GM21381 (cell line): ENCODE measurements around the gene TRPV4.

ENCODE experiments used
- ATAC-seq: cut with Tn5 transposase; IDR thresholded peaks from one replicate; pipeline ENCODE4 v1.9.1; 2021; ENCODE audit warnings: mild to moderate bottlenecking, moderate library complexity; ENCODE audit not compliant: unreplicated experiment

TRPV4 gene

GRCh38 chr12:109829667-109830066, 3.5 kb downstream of the TRPV4 start:
- ATAC-seq: no peak

- ATAC-seq: no peak
These were observed 4.3 kb downstream of the TRPV4 start for GRCh38 chr12:109828754-109829511.

GRCh38 chr12:109827566-109828550, 5.3 kb downstream of the TRPV4 start:
- no peak for ATAC-seq

GRCh38 chr12:109827080-109827479, 6.1 kb downstream of the TRPV4 start:
- no peak for ATAC-seq

- ATAC-seq: no peak
These were observed 8.5 kb downstream of the TRPV4 start for GRCh38 chr12:109824731-109825130.

GRCh38 chr12:109822951-109823411, 10.2 kb downstream of the TRPV4 start:
- no peak for ATAC-seq

GRCh38 chr12:109822416-109822815, 10.8 kb downstream of the TRPV4 start:
- no peak for ATAC-seq

GRCh38 chr12:109821968-109822367, 11.2 kb downstream of the TRPV4 start:
- ATAC-seq: no peak

GRCh38 chr12:109820816-109821381, 12.3 kb downstream of the TRPV4 start:
- ATAC-seq: no peak

- no peak for ATAC-seq
These were observed 14.2 kb downstream of the TRPV4 start for GRCh38 chr12:109818905-109819500.

- ATAC-seq: no peak
These were observed 14.9 kb downstream of the TRPV4 start for GRCh38 chr12:109818253-109818652.

- no peak for ATAC-seq
These were observed 15.5 kb downstream of the TRPV4 start for GRCh38 chr12:109817627-109818231.

GRCh38 chr12:109816870-109817269, 16.3 kb downstream of the TRPV4 start:
- ATAC-seq: no peak

GRCh38 chr12:109815757-109816617, 17.2 kb downstream of the TRPV4 start:
- ATAC-seq: no peak

- ATAC-seq: no peak
These were observed 18.0 kb downstream of the TRPV4 start for GRCh38 chr12:109815225-109815624.

GRCh38 chr12:109814600-109815150, 18.5 kb downstream of the TRPV4 start:
- ATAC-seq: no peak

GRCh38 chr12:109813810-109814416, 19.3 kb downstream of the TRPV4 start:
- ATAC-seq: no peak

- ATAC-seq: no peak
These were observed 21.6 kb downstream of the TRPV4 start for GRCh38 chr12:109811624-109811995.
